A673 (cell line): ENCODE results near the gene SV2C. TPM values are rescaled to one million over a fixed set of nuclear protein-coding genes. Genes with fewer than 3 reads are reported as not detected.

ENCODE experiments used
- BruUV-seq: library from RNA; stranded (reverse); fragments of 400-500 nt; replicated peaks from 2 replicates; lab custom pipeline; 2021; lab: Mats Ljungman, UMichigan
- CTCF ChIA-PET: fragments of 300-600 bp; sonication (Branson Sonifier 250); formaldehyde crosslinking; loops from one replicate; lab custom pipeline; 2022; ENCODE audit warnings: antibody characterized with exemption; lab: Charles Lee
- POLR2A ChIA-PET: fragments of 300-600 bp; sonication (Branson Sonifier 250); formaldehyde crosslinking; loops from one replicate; lab custom pipeline; 2022; ENCODE audit warnings: antibody characterized with exemption; ENCODE audit not compliant: low non-redundant PET; lab: Charles Lee
- DNase-seq: peaks from one replicate; pipeline ENCODE4 v3.0.0-alpha.2; 2015; ENCODE audit warnings: low spot score
- H3K27ac ChIP-seq: fragments of 200-600 bp; sonication (generic); 2 replicates; pipeline ENCODE4 v1.5.1; 2016; ENCODE audit warnings: mixed run types, low read depth, mild to moderate bottlenecking, mixed read lengths, antibody characterized with exemption, low read length; ENCODE audit not compliant: poor library complexity, severe bottlenecking
- H3K27me3 ChIP-seq: fragments of 200-600 bp; sonication (generic); replicated peaks from 2 replicates; pipeline ENCODE4 v1.6.1; 2017; ENCODE audit warnings: mixed run types, low read depth, mild to moderate bottlenecking, mixed read lengths, antibody characterized with exemption, low read length; ENCODE audit not compliant: insufficient read depth, poor library complexity
- H3K36me3 ChIP-seq: fragments of 200-600 bp; sonication (generic); 2 replicates; pipeline ENCODE4 v1.6.1; 2016; ENCODE audit warnings: mixed run types, mild to moderate bottlenecking, mixed read lengths, antibody characterized with exemption, low read length; ENCODE audit not compliant: insufficient read depth, poor library complexity, severe bottlenecking
- H3K4me1 ChIP-seq: fragments of 200-600 bp; sonication (generic); 2 replicates; pipeline ENCODE4 v1.6.1; 2017; ENCODE audit warnings: mixed run types, mild to moderate bottlenecking, mixed read lengths, antibody characterized with exemption, low read length; ENCODE audit not compliant: insufficient read depth, poor library complexity, severe bottlenecking
- H3K4me3 ChIP-seq: fragments of 200-600 bp; sonication (generic); 2 replicates; pipeline ENCODE4 v1.5.1; 2016; ENCODE audit warnings: low read depth, mixed run types, mild to moderate bottlenecking, mixed read lengths, low read length; ENCODE audit not compliant: poor library complexity, severe bottlenecking
- H3K9me3 ChIP-seq: fragments of 200-600 bp; sonication (generic); 2 replicates; pipeline ENCODE4 v1.6.1; 2016; ENCODE audit warnings: mixed run types, low read depth, mild to moderate bottlenecking, mixed read lengths, antibody characterized with exemption, low read length; ENCODE audit not compliant: poor library complexity, severe bottlenecking
- EZH2 ChIP-seq: fragments of 200-600 bp; sonication (generic); IDR thresholded peaks from 2 replicates; pipeline ENCODE4 v1.6.1; 2017; ENCODE audit warnings: borderline replicate concordance, low read depth, mild to moderate bottlenecking, mixed read lengths, antibody characterized with exemption, low read length; ENCODE audit not compliant: poor library complexity, severe bottlenecking
- intact Hi-C: fragments of 100-400 bp; cut with micrococcal nuclease; formaldehyde crosslinking; loops from one replicate; pipeline ENCODE4 v1.10.0; 2022; ENCODE audit not compliant: unreplicated experiment
- total RNA-seq: library from RNA; stranded (reverse); gene quantifications from 2 replicates; pipeline ENCODE4 v1.2.3, GENCODE V29; 2021
- TF ChIP-seq, protein P1 (sequence below): fragments of 300-800, 200-600 bp; sonication (generic); conservative IDR thresholded peaks from 2 replicates; pipeline ENCODE4 v1.5.1; 2017; ENCODE audit warnings: low read depth, mild to moderate bottlenecking, antibody characterized with exemption, low read length, moderate library complexity, mixed read lengths

The SV2C gene
- total RNA-seq, 1 experiment from 2014 or later, result 3.1 TPM

DNA sequence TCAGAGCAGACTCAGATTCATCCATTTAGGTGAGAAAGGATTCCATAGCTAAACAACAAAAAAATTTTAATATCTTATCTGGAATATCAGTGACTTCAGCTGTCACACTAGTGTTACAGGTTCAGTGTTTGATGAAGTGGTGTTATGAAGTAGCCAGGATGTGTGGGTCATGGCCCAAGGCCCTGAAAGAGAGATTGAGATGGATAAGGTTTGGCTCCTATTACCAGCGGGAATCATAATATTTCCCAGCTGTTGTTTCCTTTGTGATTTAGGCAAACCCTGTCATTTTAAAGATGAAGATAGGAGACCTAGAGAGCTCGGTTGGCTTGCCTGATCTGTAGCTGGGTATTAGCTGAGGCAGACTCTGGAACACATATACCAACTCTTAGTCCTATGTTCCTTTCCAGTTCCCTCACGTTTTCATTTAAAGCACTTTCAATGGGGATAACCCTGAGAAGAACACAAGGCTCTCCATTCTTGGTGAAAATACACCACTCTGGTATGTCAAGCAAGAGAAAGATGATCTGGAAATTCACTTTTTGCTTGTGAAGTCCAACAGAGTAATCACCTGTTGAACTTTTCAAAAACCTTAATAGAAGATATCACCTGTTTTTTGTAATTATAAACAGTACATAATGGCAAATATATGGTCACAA lies 54.8 kb downstream of the SV2C start:
- Histone ChIP-seq H3K9me3 (no peaks in the 10 kb centered on the region), H3K27ac (no peak overlapping the region), H3K36me3 (no peaks in the 10 kb centered on the region), H3K4me1 (no peaks in the 10 kb centered on the region), H3K4me3 (no peak overlapping the region), H3K27me3 (peaks cover 36% of the 10 kb centered on the region)
- BruUV-seq, result no TSS peak
- CTCF ChIA-PET, result no interaction called here
- no peak for DNase-seq
- POLR2A ChIA-PET, result no interaction called here
- TF ChIP-seq EZH2, result no peak
- TF ChIP-seq, protein P1, sequence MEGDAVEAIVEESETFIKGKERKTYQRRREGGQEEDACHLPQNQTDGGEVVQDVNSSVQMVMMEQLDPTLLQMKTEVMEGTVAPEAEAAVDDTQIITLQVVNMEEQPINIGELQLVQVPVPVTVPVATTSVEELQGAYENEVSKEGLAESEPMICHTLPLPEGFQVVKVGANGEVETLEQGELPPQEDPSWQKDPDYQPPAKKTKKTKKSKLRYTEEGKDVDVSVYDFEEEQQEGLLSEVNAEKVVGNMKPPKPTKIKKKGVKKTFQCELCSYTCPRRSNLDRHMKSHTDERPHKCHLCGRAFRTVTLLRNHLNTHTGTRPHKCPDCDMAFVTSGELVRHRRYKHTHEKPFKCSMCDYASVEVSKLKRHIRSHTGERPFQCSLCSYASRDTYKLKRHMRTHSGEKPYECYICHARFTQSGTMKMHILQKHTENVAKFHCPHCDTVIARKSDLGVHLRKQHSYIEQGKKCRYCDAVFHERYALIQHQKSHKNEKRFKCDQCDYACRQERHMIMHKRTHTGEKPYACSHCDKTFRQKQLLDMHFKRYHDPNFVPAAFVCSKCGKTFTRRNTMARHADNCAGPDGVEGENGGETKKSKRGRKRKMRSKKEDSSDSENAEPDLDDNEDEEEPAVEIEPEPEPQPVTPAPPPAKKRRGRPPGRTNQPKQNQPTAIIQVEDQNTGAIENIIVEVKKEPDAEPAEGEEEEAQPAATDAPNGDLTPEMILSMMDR, result no peak
- intact Hi-C loops, result no loop called here

DNA sequence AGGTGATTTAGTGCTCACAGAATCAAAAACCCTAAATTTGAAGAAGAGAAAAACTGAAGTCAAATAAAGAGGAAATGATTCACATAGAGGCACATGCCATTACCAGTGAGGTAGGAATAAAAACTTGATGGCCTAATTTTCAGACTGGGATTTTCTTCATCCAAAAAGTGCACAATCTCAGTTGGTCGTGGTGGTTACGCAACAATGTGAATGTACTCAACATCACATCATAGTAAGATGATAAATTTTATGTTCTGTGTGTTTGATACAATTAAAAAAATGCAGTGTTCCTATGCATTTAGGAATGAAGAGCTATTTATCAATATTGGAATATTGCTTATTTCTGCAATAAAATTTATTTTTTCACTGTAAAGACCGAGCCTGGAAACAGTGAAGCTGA lies 60.7 kb downstream of the SV2C start:
- H3K4me1 ChIP-seq, result no peaks in the 10 kb centered on the region
- BruUV-seq, result no TSS peak
- H3K27me3 ChIP-seq, result peaks cover 4% of the 10 kb centered on the region
- ChIA-PET POLR2A (no interaction called here), CTCF (no interaction called here)
- H3K9me3 ChIP-seq, result no peaks in the 10 kb centered on the region
- no peak for TF ChIP-seq EZH2
- TF ChIP-seq, protein P1, result no peak
- intact Hi-C loops, result no loop called here
- no peak overlapping the region for H3K27ac ChIP-seq
- H3K4me3 ChIP-seq, result no peak overlapping the region
- no peak for DNase-seq
- no peaks in the 10 kb centered on the region for H3K36me3 ChIP-seq

DNA sequence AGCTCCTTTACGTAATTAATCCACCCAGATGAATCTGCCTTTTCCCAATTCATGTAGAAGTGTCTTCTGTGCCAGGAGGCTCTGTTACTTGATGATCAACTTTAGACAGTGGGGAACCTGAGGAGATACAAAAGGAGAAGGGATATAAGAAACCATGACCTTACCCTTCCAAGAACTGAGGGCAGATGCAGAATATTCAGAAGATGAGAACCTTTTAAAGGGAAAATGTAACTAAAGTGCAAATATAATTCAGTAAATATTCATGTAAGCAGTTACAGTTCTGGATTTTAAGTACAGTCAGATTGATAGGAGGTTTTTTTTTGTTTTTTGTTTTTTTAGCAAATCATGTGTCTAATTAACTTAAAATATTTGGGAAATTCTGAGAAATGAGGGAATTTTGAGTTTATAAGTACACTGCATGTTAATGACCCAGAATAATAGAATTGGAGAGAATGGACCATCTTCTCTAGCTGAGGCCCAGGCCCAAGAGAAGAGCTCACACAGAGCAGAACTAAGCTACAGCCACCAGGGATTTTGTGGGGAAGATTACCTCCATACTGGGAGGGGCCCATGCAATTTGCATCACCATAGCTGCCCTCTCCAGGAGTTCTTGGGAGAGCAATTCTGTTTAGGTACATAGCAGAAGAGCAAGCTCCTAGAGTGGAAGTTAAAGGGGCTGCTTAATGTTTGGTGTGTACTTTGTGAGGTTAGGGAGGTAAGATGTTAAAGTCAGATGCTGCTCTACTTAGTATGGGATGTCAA lies 61.5 kb downstream of the SV2C start:
- no peaks in the 10 kb centered on the region for H3K9me3 ChIP-seq
- no peaks in the 10 kb centered on the region for H3K36me3 ChIP-seq
- intact Hi-C loops, result no loop called here
- ChIA-PET POLR2A (no interaction called here), CTCF (no interaction called here)
- no peaks in the 10 kb centered on the region for H3K4me1 ChIP-seq
- H3K27me3 ChIP-seq, result no peaks in the 10 kb centered on the region
- H3K27ac ChIP-seq, result no peak overlapping the region
- TF ChIP-seq, protein P1, result no peak
- TF ChIP-seq EZH2, result no peak
- DNase-seq, result no peak
- no peak overlapping the region for H3K4me3 ChIP-seq
- no TSS peak for BruUV-seq
